HG03442 (cell line): Measurements from ENCODE around the gene BMAL2.
A peak's percentile ranks its signal among the peaks of the same experiment; 100 is the strongest.

Experiments used
- ATAC-seq: cut with Tn5 transposase; IDR thresholded peaks from one replicate; pipeline ENCODE4 v1.9.1; 2021; ENCODE audit warnings: mild to moderate bottlenecking, moderate library complexity; ENCODE audit not compliant: unreplicated experiment

BMAL2 gene

DNA sequence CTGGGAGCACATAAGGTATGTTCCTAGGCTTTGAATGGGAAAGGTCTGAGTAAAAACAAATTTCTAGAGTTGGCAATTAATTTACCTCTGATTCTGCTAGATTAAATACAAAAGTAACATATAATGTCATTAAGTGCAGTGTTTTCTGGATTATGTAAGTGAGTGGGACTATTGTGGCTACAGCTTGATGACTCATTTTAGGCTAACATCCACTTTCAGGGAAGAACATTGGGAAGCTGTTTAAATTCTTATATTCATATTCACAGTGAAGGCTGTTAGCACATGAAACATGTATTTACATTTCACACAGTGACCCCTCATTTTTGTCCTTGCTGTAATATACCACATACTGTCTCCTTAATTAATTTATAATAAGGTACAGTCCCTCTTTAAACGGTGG, 13.2 kb upstream of the BMAL2 start:
- no peak for ATAC-seq

DNA sequence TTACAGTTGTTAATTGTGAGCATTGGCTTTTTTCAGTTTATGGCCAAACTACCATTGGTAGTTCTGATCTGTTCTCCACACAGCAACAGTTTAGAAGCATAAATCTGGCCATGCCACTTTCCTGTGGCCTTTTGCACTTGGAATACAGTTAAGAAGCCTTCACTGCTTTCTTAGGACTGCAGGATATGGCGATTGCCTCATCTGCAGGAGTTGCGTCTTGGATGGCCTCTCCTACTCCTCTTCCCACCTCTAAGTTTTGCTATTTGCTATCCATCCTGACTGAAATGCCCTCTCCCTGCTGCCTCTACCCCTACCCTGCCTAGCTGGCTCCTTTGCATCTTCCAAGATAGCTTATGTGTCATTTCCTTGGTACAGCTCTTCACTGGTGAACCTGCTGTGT, 12.8 kb upstream of the BMAL2 start:
- no peak for ATAC-seq

DNA sequence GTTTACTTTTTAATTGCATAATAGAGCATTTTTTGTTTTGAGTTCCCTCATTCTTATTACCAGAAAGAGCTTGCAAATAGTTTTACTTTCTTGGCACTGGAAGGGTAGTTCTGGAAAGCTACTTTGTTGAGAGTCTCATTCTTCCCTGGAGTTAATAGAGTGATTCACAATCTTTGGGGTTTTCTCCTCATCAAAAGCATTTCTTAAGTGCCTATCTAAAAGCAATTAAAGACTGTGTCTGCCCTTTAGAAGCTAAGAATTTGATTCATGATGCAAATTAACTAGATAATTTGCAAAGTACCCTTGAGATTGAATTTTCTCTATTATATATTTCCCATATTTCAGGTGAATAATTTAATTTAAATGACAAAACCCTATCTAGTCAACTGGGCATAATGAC, 8.1 kb upstream of the BMAL2 start:
- no peak for ATAC-seq

DNA sequence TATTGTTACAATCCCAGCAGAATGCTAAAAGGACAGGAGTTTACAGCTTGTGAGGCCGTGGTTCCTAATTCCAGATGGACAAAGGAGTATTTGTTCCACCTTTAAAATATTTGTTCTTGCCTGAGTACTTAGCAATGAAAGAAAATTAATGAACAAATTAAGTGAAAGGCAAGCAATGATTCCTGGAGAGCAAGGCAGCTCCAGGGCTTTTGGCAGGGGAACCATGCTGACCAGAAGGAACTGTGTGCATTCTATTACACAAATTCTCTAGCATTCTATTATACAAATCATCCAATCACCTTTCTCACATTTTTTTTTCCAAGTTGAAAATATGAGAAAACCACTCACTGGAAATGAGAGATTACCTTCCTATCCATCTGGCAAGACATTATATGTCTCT, 1.8 kb upstream of the BMAL2 start:
- ATAC-seq: no peak

DNA sequence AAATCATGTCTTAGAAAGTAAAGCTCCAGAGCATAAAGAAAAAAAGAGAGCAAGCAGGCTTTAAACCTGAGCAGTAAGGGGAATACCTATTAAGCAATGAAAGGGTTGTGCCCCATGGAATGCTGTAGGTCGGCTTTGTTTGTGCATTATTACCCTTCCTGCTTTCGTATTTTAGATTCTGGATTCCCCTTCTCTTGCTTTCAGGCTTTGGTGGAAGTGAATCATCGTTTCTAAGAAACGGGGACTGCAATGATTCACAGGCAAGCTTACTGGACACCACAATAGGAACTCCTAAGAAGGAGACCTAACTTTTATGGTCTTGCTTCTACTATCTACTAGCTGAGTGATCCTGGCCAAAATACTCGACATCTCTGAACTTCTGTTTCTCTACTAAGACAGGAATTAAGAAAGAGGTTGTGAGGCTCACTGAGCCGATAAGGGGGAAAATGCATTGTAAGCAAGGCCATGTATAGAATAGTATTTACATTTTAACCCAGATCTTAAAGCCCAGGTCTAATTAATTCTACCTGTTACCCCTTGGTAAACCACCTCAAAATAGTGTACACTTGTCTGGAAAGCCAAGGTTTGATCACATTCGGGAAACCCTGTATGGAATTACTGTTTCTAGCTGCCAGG, 1.2 kb upstream of the BMAL2 start:
- peak; percentile 47 for ATAC-seq

DNA sequence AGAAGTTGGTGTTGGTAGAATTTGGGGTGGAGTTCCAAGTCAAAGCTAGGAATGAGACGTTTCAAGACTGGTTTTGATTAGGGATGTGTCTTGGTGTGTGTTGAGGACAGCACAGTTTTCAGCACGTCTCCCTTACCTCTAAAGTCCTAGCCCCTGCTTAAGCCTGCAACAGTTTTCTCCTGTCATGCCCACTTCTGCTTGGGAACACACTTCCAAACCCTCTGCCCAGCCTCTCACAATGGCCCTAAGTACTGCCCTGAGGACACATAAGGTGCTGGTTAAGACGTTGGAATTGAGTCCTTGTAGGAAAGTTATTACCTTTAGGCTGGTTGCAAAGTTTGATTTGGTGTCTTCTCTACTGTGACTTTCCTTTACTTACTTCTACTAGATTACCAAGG, 710 bp upstream of the BMAL2 start:
- no peak for ATAC-seq

DNA sequence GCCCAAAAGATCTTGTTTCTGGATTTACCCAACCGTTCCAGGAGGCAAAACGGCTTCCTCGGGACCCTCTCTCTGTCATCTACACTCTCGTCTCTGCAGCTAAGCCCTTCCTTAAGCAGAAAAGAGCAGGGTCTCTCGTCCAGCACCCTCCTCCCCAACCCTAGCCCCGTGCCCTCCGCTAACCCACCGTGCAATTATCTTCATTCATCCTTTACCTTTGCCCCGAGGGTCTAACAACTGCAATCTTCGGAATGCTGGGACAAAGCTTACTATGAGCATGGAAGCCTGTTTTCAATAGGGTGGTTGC, 276 bp upstream of the BMAL2 start:
- ATAC-seq: no peak

DNA sequence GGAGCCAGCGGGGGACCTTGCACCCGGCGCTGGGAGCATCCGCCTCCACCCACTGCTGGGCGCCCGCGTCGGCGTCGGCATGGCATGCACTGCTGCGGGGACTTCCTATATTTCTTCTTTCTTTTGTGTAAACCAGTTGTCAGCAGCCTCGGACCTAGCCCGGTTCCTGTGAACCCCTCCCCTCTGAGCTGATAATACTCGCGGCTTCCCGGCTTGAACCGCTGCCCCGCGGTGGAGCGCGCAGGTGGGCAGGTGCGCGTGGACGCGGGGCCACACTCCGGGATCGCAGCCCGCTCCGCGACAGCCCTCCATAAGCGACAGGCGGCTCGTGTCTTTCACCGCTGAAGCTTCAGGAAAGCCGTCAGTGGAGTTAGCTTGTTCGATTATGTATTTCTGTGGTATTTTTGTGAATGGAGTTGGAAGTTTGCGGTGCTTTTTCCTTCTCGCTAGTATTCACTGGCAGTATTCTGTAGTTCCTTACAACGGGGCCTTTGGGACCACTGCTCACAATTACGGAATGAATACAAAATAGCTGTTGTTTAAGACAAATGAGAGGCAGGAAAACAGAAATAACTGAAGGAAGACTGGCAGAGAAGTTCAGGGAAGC, 870 bp downstream of the BMAL2 start:
- ATAC-seq: peak; percentile 19

DNA sequence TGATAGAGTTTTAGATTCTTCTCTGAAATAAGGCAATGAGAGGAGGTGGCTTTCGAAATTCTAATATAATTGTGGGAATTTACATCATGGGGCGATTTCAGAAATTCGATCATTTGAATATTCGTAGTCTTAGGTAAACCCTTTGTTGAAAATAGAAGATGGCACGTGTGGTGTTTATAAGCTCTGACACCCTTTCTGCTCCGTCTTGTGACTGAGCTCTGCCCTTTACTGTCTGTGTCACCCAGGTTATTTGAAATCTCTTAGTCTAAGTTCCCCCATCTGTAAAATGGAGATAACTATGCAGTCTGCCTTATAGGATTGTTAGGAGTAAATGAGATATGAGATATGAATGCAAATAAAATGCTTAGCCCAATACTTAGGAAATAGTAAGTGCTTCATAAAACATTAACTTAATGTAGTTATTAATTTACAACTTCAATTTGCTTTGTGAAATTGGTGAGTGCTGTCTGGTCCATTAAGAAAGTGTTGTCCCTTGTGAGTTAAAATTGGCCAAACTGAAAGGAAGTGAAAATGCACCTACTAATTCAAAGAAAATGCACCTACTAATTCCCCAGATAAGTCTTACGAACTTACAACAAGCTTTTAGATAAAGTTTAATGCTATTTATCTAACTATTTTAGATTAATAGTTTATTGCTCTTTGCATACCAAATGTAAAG, 1.5 kb downstream of the BMAL2 start:
- ATAC-seq: no peak

DNA sequence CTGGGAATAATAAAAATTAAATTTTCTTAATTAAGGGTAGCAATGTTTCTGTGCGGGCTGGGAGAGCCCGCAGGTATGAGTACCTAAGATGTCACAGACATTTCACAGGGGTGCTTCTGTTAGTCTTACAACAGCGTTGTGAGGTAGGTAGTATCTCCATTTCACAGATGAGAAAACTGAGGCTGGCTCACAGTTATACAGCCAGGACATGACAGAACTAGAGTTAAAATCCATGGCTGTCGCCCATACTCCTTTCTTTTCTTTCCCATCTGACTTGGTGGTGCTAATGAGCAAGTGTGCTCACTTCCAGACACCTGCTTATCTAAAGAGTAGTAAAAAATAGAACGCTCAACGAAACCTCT, 2.1 kb downstream of the BMAL2 start:
- ATAC-seq: no peak

DNA sequence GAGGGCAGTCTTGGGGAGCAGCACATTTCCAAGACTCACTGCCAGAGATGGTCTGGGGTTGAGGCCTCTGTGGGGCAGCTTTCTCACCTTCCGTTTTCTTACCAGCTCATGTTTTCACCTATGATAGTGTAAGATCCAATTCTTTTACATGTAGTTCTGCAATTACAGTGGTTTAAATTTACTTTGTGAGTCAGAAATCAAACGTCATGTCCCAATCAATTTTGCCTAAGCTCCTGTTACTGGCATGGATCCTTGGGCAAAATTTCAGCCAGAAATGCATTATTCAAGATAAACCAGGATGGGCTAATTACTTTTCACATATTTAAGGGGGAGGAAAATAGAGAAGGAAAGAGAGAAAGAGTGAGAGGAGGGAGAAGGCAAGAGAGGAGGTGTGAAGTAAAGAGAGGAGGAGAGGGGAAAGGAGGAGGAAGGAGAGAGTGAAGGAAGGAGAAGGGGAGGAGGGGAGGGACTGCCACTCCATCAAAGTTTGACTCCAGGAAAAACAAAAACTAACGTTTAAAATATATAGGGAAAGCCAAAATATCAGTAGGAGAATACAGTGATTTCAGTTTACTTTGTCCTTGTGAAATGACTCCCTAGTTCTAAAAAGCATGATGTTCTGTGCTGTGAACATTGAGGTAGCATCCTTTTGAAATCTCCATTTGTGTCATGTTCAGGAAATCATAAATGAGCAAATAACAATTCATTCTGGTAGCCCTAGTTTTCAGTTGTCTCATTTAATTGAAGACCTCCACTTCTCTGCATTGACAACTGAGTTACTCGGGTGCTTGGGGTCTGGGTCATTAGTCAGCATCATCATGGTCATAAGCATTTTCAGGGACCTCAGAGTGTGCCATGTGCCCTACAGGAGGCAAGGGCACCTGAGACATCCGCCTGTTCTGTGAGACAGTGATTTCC, 3.0 kb downstream of the BMAL2 start:
- ATAC-seq: no peak

DNA sequence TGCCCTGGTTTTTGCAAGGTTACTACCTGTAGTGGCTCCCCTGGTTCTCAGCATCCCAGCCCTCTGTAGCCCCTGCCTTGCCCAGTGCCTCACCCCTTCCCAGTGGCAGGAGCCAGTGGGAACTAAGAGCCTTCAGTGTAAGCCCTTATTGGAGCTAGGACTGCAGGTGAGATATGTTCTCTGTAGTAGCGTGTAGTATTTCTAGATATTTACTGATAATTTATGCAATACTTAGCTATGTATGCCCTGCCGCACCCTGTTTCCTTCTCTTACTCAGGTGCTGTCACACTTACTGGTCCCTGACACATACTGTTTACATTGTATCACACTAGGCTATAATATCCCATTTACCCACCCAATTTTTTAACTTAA, 3.6 kb downstream of the BMAL2 start:
- no peak for ATAC-seq

DNA sequence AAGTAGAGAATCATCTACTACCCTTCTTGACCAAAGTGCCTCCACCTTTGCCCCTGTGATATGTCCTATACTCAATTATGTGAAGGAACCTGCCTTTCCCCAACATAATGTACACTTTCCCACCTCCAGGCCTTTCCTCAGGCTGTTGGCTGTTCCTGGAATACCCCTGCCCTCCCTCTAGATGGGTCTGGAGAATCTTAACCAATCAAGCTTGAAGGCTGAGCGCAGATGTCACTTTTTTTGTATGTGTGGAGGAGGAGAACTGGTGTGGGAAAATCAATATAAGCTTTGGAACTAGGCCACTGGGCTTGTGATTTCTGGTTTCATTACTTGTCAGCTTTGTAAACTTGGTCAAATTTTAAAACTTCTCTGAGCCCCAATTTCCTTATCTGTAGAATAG, 4.7 kb downstream of the BMAL2 start:
- no peak for ATAC-seq

DNA sequence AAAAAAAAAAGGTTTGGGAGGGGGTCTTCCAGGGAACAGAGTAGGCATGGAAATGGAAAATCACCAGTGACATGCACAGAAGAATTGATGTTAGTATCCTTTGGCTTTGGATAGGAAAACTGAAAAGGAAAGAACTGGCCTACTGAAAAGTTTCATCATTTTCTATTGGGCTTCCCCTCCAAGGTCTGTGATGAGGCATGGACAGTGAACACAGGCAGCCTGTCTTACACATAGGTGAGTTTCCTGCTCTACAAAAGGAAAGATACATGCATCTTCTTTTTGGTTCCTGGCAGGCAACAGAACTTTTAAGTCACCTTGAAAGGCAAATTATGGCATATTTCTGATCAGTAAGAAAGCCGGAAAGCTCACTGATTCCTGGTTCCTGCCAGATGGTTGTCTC, 5.8 kb downstream of the BMAL2 start:
- no peak for ATAC-seq

DNA sequence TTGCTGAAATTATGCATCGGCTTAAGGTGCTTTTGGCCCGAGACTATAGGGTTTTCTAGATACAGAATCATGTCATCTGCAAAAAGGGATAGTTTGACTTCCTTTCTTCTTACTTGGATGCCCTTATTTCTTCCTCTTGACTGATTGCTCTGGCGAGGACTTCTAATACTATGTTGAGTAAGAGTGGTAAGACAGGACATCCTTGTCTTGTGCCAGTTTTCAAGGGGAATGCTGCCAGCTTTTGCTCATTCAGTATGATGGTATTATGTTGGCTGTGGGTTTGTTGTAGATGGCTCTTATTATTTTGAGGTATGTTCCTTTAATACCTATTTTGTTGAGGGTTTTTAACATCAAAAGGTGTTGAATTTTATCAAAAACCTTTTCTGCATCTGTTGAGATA, 8.3 kb downstream of the BMAL2 start:
- no peak for ATAC-seq

DNA sequence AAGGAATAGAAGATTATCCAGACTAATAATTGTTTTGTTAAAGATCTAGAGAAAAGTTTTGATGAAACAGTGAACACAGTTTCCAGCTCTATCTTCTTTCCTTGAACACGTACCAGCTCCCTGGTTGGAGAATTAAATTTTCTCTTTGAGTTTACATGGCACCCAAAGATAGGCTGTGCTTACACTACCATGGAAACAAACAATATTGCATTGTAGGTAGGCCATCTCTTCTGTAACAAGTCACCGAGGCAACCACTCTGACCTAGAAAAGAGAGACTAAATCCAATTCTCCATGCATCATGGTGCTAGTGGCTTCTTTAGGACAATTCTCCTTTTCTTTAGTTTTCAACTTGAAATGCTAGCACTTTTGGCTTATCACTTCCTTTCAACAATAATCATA, 9.9 kb downstream of the BMAL2 start:
- no peak for ATAC-seq

DNA sequence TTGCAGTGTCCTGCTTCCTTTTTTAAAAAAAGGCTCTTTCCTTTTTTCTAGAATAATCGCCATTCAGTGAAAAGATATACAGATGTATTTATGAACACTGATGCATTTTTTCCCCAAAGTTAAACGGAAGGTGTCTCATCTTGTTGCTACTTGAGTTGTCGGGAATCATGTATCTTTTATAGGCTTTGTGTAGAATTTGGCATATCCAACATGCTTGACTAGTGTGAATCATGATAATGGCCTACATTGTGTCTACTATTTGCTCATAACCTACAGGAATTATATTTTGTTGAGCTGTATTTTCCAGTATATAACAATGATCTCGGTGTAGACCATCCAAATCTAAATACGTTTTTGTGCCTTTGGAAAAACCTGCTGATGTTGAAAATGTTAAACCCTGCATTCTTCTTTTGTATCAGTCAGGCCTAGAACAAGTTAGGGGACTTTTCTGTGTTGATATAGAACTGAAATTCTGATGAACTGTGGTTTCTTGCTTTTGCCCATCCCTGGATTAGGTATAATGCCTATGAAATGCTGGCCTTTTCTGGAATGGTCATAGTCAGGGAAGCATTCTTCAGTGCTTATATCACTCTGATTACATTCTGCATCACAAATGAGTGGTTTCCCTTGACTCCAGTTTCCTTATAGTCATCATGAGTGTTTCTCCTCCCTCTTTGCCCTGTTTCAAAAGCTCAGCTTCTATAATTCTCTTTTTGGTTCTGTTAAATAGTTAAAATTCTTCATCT, 10.8 kb downstream of the BMAL2 start:
- ATAC-seq: no peak

DNA sequence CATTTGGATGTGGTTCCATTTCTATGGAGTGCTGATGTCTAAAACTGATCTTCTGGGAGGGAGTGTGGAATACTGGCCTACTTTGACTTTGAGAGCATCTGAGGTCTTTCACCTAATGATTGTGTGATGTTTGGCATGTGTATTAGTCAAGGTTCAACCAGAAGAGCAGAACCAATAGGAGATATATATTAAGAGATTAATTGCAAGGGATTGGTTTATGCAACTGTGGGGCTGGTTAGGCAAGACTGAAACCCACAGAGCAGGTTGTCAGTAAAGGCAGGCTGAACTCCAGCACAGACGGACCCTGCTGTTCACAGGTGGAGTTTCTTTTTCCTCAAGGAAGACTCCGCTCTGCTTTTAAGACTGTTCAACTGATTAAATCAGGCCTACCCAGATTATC, 11.6 kb downstream of the BMAL2 start:
- ATAC-seq: no peak

DNA sequence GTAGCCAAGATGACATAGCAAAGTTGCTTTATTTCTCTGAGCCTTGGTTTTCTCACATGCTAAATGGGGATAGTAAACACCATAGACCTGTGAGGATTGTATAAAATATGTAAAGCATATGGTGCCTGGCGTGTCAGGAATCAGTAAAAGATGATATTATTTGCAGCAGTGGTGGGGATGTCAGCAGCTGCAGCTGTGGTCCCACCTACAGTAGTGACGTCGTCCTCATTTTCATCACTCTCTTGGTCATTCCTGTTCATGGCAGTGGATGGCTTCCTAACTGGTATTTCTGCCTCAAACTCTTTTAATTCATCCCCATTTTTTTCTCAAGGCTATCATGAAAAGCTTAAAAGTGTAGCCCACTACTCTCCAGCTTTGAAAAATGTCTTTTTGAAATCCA, 12.1 kb downstream of the BMAL2 start:
- no peak for ATAC-seq

DNA sequence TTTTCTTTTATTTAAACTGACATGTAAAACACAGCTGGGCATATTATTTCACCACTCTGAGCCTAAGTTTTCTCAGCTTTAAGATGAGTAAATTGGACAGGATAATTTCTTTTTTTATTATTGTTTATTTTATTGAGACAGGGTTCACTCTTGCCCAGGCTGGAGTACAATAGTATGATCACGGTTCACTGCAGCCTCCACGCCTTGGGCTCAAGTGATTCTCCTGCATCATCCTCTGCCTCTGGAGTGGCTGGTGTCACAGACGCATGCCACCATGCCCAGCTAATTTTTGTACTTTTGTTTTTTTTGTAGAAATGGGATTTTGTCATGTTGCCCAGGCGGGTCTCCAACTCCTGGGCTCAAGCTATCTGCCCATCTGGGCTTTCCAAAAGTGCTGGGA, 12.7 kb downstream of the BMAL2 start:
- ATAC-seq: no peak

DNA sequence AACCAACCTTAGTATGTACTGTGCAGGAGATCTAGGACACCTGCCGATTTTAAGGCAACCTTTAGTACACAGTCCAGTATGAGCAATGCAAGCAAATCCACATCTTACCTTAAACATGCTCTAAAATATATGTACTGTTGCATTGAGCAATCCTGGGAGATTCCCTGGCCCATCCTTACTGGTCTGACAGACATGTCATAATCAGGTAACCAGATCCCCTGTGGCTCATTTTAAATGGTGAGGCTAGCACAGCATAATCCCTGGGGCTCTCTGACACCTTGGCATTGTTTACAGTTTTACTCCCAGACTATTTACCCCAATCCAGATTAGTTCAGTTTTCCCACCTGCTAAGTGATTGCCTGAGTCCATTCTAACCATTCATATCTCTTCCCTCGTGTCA, 15.1 kb downstream of the BMAL2 start:
- no peak for ATAC-seq
